Trophoblast cell (in vitro differentiated cells and primary cell): Measurements from ENCODE around the gene AOAH.

Experiments used
- DNase-seq, 2 donors: peaks; one replicate each; pipeline ENCODE4 v3.0.0-alpha.2; 2016
- H2AFZ ChIP-seq: 2 replicates; pipeline ENCODE4 v1.6.1; 2013; ENCODE audit warnings: low read length, moderate library complexity, mild to moderate bottlenecking; ENCODE audit not compliant: insufficient read depth, poor library complexity
- H2AK5ac ChIP-seq: 2 replicates; pipeline ENCODE4 v1.6.1; 2013; ENCODE audit warnings: mild to moderate bottlenecking, low read length
- H2BK120ac ChIP-seq: 2 replicates; pipeline ENCODE4 v1.6.1; 2013; ENCODE audit warnings: low read length, mild to moderate bottlenecking, moderate library complexity; ENCODE audit not compliant: insufficient read depth, poor library complexity
- H2BK12ac ChIP-seq: 2 replicates; pipeline ENCODE4 v1.6.1; 2013; ENCODE audit warnings: mild to moderate bottlenecking, low read length, moderate library complexity
- H2BK5ac ChIP-seq: 2 replicates; pipeline ENCODE4 v1.6.1; 2013; ENCODE audit warnings: low read length, low read depth, moderate library complexity, mild to moderate bottlenecking; ENCODE audit not compliant: poor library complexity
- H3K14ac ChIP-seq: 2 replicates; pipeline ENCODE4 v1.6.1; 2013; ENCODE audit warnings: mild to moderate bottlenecking, low read length
- H3K18ac ChIP-seq: 2 replicates; pipeline ENCODE4 v1.6.1; 2013; ENCODE audit warnings: mild to moderate bottlenecking, low read length
- H3K23ac ChIP-seq: 2 replicates; pipeline ENCODE4 v1.6.1; 2013; ENCODE audit warnings: low read length
- H3K27ac ChIP-seq: 2 replicates; pipeline ENCODE4 v1.5.1; 2013; ENCODE audit warnings: low read depth, mild to moderate bottlenecking, inconsistent platforms, low read length, moderate library complexity
- H3K27me3 ChIP-seq: 2 replicates; pipeline ENCODE4 v1.6.1; 2013; ENCODE audit warnings: inconsistent platforms, mild to moderate bottlenecking, low read length, moderate library complexity; ENCODE audit not compliant: insufficient read depth
- H3K36me3 ChIP-seq, 2 experiments: 1 replicate in 1 of 2; 2 replicates in 1 of 2; pipeline ENCODE4 v1.6.1; 2013; ENCODE audit warnings: low read length in 2 of 2, mild to moderate bottlenecking in 2 of 2, moderate library complexity in 1 of 2; ENCODE audit not compliant: insufficient read depth in 2 of 2, control insufficient read depth in 1 of 2
- H3K4ac ChIP-seq: 2 replicates; pipeline ENCODE4 v1.6.1; 2013; ENCODE audit warnings: low read depth, mild to moderate bottlenecking, low read length, moderate library complexity
- H3K4me1 ChIP-seq, 2 experiments: 1 replicate in 1 of 2; 2 replicates in 1 of 2; pipeline ENCODE4 v1.6.1; 2013; ENCODE audit warnings: low read length in 2 of 2, mild to moderate bottlenecking in 2 of 2, moderate library complexity in 1 of 2; ENCODE audit not compliant: insufficient read depth in 2 of 2, control insufficient read depth in 1 of 2
- H3K4me2 ChIP-seq: 2 replicates; pipeline ENCODE4 v1.6.1; 2013; ENCODE audit warnings: inconsistent platforms, mild to moderate bottlenecking, low read length, moderate library complexity
- H3K4me3 ChIP-seq: 2 replicates; pipeline ENCODE4 v1.5.1; 2013; ENCODE audit warnings: mild to moderate bottlenecking, low read depth, low read length, inconsistent platforms
- H3K79me1 ChIP-seq: one replicate; pipeline ENCODE4 v1.6.1; 2013; ENCODE audit warnings: low read length
- H3K79me2 ChIP-seq: 2 replicates; pipeline ENCODE4 v1.6.1; 2013; ENCODE audit warnings: low read length, mild to moderate bottlenecking; ENCODE audit not compliant: control insufficient read depth, insufficient read depth, poor library complexity
- H3K9ac ChIP-seq: 2 replicates; pipeline ENCODE4 v1.6.1; 2013; ENCODE audit warnings: mild to moderate bottlenecking, low read length
- H3K9me3 ChIP-seq: 2 replicates; pipeline ENCODE4 v1.6.1; 2013; ENCODE audit warnings: low read depth, mild to moderate bottlenecking, control low read depth, inconsistent platforms, low read length; ENCODE audit not compliant: insufficient read depth
- H4K12ac ChIP-seq: 2 replicates; pipeline ENCODE4 v1.6.1; 2013; ENCODE audit warnings: low read depth, mild to moderate bottlenecking, low read length, moderate library complexity
- H4K8ac ChIP-seq: 2 replicates; pipeline ENCODE4 v1.6.1; 2013; ENCODE audit warnings: low read depth, mild to moderate bottlenecking, low read length, moderate library complexity
- H4K91ac ChIP-seq: one replicate; pipeline ENCODE4 v1.6.1; 2013; ENCODE audit warnings: low read depth, mild to moderate bottlenecking, low read length, moderate library complexity
- WGBS: extraction: QIAGEN DNeasy Blood & Tissue Kit; methylation state at CpG from one replicate; pipeline ENCODE4 v1.1.7; 2013; ENCODE audit warnings: missing lambda C conversion rate; ENCODE audit not compliant: insufficient read length, insufficient coverage; ENCODE audit errors: extremely low coverage; 5-methylcytosine and 5-hydroxymethylcytosine counted together

AOAH gene

GRCh38 chr7:36763132-36763816, 39.0 kb upstream of the AOAH start:
- Histone ChIP-seq H3K27ac (no peak overlapping the region), H3K79me1 (no peaks in the 10 kb centered on the region), H3K79me2 (no peaks in the 10 kb centered on the region), H3K23ac (no peak overlapping the region), H4K8ac (no peak overlapping the region), H3K4ac (no peak overlapping the region), H4K91ac (no peak overlapping the region), H2BK5ac (no peak overlapping the region), H3K27me3 (no peaks in the 10 kb centered on the region), H3K9me3 (no peaks in the 10 kb centered on the region), H3K4me1 (peaks cover 5% of the 10 kb centered on the region in 2 experiments), H2AK5ac (no peak overlapping the region), H2BK12ac (no peak overlapping the region), H2AFZ (no peak overlapping the region), H3K4me2 (peak overlapping the region; percentile 26), H3K18ac (no peak overlapping the region), H3K14ac (no peak overlapping the region), H2BK120ac (no peak overlapping the region), H3K36me3 (no peaks in the 10 kb centered on the region), H3K9ac (no peak overlapping the region), H3K4me3 (no peak overlapping the region), H4K12ac (no peak overlapping the region)
- no CpG with 5 or more reads among the region's 10 CpGs for WGBS
- no peak for DNase-seq

GRCh38 chr7:36762394-36762793, 38.1 kb upstream of the AOAH start:
- Histone ChIP-seq H3K4me2 (no peak overlapping the region), H4K12ac (no peak overlapping the region), H2BK120ac (no peak overlapping the region), H4K8ac (no peak overlapping the region), H2AK5ac (no peak overlapping the region), H3K4ac (no peak overlapping the region), H2BK12ac (no peak overlapping the region), H3K9ac (no peak overlapping the region), H4K91ac (no peak overlapping the region), H2AFZ (no peak overlapping the region), H3K79me2 (no peaks in the 10 kb centered on the region), H2BK5ac (no peak overlapping the region), H3K4me3 (no peak overlapping the region), H3K23ac (no peak overlapping the region), H3K4me1 (peaks cover 5% of the 10 kb centered on the region in 2 experiments), H3K18ac (no peak overlapping the region), H3K36me3 (no peaks in the 10 kb centered on the region), H3K27ac (no peak overlapping the region), H3K9me3 (no peaks in the 10 kb centered on the region), H3K79me1 (no peaks in the 10 kb centered on the region), H3K27me3 (no peaks in the 10 kb centered on the region), H3K14ac (no peak overlapping the region)
- no CpG with 5 or more reads among the region's 2 CpGs for WGBS
- DNase-seq = no peak

DNA sequence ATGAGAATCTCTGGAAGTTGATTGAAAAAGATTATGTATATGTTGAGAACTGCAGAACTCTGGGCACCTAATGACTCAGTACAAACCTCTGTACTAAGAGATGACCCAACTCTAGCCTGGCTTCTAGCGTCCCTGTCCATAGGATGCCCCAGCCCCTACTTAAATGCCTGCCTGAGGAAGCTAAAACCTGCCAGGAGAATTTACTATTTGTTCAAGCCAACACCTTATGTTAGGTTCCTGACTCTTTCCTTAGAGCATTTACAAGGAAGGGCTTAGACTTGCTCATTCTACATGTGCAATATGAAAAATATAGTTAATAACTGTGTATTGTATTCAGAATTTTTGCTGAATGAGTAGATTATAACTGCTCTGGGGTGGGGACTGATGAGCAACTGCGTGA, 37.5 kb upstream of the AOAH start:
- Histone ChIP-seq H3K14ac (no peak overlapping the region), H4K8ac (no peak overlapping the region)
- no CpG with 5 or more reads among the region's 2 CpGs for WGBS

GRCh38 chr7:36760856-36761762, 36.8 kb upstream of the AOAH start:
- Histone ChIP-seq H3K9me3 (no peaks in the 10 kb centered on the region), H3K4me2 (no peak overlapping the region), H4K12ac (no peak overlapping the region), H3K4ac (no peak overlapping the region), H2BK12ac (no peak overlapping the region), H2BK120ac (no peak overlapping the region), H3K4me1 (peaks cover 5% of the 10 kb centered on the region in 2 experiments), H4K8ac (no peak overlapping the region), H3K23ac (no peak overlapping the region), H3K27me3 (no peaks in the 10 kb centered on the region), H3K9ac (no peak overlapping the region), H3K36me3 (no peaks in the 10 kb centered on the region), H2BK5ac (no peak overlapping the region), H2AK5ac (no peak overlapping the region), H3K4me3 (no peak overlapping the region), H3K14ac (no peak overlapping the region), H4K91ac (no peak overlapping the region), H3K18ac (no peak overlapping the region), H3K27ac (no peak overlapping the region), H2AFZ (no peak overlapping the region), H3K79me1 (no peaks in the 10 kb centered on the region), H3K79me2 (no peaks in the 10 kb centered on the region)
- no peak for DNase-seq
- no CpG with 5 or more reads among the region's 7 CpGs for WGBS

More for the DNA sequence above, 37.5 kb upstream of the AOAH start:
- H2BK120ac ChIP-seq = no peak overlapping the region
- no peak overlapping the region for H4K91ac ChIP-seq
- no peak overlapping the region for H3K9ac ChIP-seq
- H2BK12ac ChIP-seq = no peak overlapping the region
- H3K79me1 ChIP-seq = no peaks in the 10 kb centered on the region
- peaks cover 5% of the 10 kb centered on the region in 2 experiments for H3K4me1 ChIP-seq
- no peaks in the 10 kb centered on the region for H3K9me3 ChIP-seq
- H3K23ac ChIP-seq = no peak overlapping the region
- no peak overlapping the region for H2BK5ac ChIP-seq
- H3K18ac ChIP-seq = no peak overlapping the region
- H3K4me2 ChIP-seq = no peak overlapping the region
- no peak overlapping the region for H2AFZ ChIP-seq
- no peak overlapping the region for H3K4me3 ChIP-seq
- no peak for DNase-seq
- H3K27ac ChIP-seq = no peak overlapping the region
- no peaks in the 10 kb centered on the region for H3K27me3 ChIP-seq
- H3K79me2 ChIP-seq = no peaks in the 10 kb centered on the region
- no peak overlapping the region for H4K12ac ChIP-seq
- H3K36me3 ChIP-seq = no peaks in the 10 kb centered on the region
- no peak overlapping the region for H2AK5ac ChIP-seq
- H3K4ac ChIP-seq = no peak overlapping the region
